Measurements from ENCODE around the gene SRGAP3. TPM values are rescaled to one million over a fixed set of nuclear protein-coding genes. Genes with fewer than 3 reads are reported as not detected.

The SRGAP3 gene
- total RNA-seq, 1 donor from 2014 or later: 3.9 TPM

DNA sequence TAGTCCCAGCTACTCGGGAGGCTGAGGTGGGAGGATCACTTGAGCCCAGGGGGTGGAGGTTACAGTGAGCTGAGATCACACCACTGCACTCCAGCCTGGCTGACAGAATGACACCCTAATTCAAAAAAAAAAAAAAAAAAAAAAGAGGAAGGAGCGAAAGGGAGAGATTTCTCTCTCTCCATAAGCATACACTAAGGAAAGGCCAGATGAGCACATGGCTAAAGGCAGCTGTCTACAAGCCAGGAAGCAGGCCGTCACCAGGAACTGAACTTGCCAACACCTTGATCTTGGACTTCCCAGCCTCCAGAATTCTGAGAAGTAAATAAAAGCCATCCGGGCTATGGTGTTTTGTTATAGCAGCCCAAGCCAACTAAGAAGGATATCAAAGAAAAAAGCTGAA lies 7.5 kb downstream of the SRGAP3 start:
- DNase-seq (ENCODE audit: low read depth): no peak
- H3K4me1 Mint-ChIP-seq (ENCODE audit: low read depth, unreplicated experiment): no peaks in the 10 kb centered on the region
- H3K4me3 Mint-ChIP-seq (ENCODE audit: unreplicated experiment): no peak overlapping the region

DNA sequence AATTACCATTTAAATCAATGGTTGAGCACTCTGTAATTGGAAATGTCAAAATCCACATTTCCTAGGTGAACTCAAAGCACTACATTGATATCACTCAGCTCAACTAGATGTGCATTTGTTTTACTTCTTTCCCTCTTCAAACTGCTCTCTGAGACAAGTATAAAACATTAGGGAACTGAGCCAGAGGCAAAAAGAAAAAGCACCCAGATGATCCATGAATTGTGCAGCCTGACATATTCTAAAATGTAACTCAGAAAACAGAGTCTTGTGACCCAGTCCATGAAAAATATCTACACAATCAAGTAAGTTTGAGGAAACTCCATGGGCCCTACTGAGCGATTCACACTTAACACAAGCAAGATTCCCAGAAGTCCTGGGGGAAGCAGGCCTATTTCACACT lies 9.8 kb downstream of the SRGAP3 start:
- Mint-ChIP-seq H3K27ac (ENCODE audit: unreplicated experiment) (no peak overlapping the region), H3K36me3 (ENCODE audit: low read depth, unreplicated experiment) (no peaks in the 10 kb centered on the region), H3K9me3 (ENCODE audit: unreplicated experiment) (peaks cover 8% of the 10 kb centered on the region), H3K4me1 (ENCODE audit: low read depth, unreplicated experiment) (no peaks in the 10 kb centered on the region), H3K27me3 (ENCODE audit: low read depth, unreplicated experiment) (peaks cover 6% of the 10 kb centered on the region), H3K4me3 (ENCODE audit: unreplicated experiment) (no peak overlapping the region)
- H3K79me2 ChIP-seq (ENCODE audit: insufficient read depth, low read length): no peaks in the 10 kb centered on the region
- H3K4me3 ChIP-seq (ENCODE audit: insufficient read depth, low read depth, low read length): no peak overlapping the region
- TF ChIP-seq CTCF (IDR thresholded peaks at IDR 0.05; ENCODE audit: insufficient read depth, low read depth, low read length): no peak
- no peak for TF ChIP-seq EZH2 (IDR thresholded peaks at IDR 0.05; ENCODE audit: insufficient read depth, low read length)
- H4K20me1 ChIP-seq (ENCODE audit: insufficient read depth, low read length): no peaks in the 10 kb centered on the region
- H3K27ac ChIP-seq (ENCODE audit: low read depth, low read length): no peak overlapping the region
- DNase-seq (ENCODE audit: low read depth): no peak
- H3K4me2 ChIP-seq (ENCODE audit: low read length): no peak overlapping the region
- H3K9ac ChIP-seq (ENCODE audit: low read length): no peak overlapping the region
- no peak for FAIRE-seq
- H2AFZ ChIP-seq (ENCODE audit: low read depth, low read length): no peak overlapping the region
- no peaks in the 10 kb centered on the region for H3K4me1 ChIP-seq (ENCODE audit: insufficient read depth, low read length)
- H3K36me3 ChIP-seq (ENCODE audit: insufficient read depth, low read length): no peaks in the 10 kb centered on the region
- peaks cover 4% of the 10 kb centered on the region for H3K27me3 ChIP-seq (ENCODE audit: insufficient read depth, low read length)
- no peaks in the 10 kb centered on the region for H3K9me3 ChIP-seq (ENCODE audit: insufficient read depth, low read depth, low read length)

More for the DNA sequence above, 7.5 kb downstream of the SRGAP3 start:
- no peaks in the 10 kb centered on the region for H4K20me1 ChIP-seq (ENCODE audit: insufficient read depth, low read length)
- H3K4me3 ChIP-seq (ENCODE audit: insufficient read depth, low read depth, low read length): no peak overlapping the region
- H3K9me3 ChIP-seq (ENCODE audit: insufficient read depth, low read depth, low read length): no peaks in the 10 kb centered on the region
- H3K79me2 ChIP-seq (ENCODE audit: insufficient read depth, low read length): no peaks in the 10 kb centered on the region
- TF ChIP-seq EZH2 (IDR thresholded peaks at IDR 0.05; ENCODE audit: insufficient read depth, low read length) (no peak), CTCF (IDR thresholded peaks at IDR 0.05; ENCODE audit: insufficient read depth, low read depth, low read length) (no peak)
- no peaks in the 10 kb centered on the region for H3K36me3 ChIP-seq (ENCODE audit: insufficient read depth, low read length)
- H3K9ac ChIP-seq (ENCODE audit: low read length): no peak overlapping the region
- no peaks in the 10 kb centered on the region for H3K27me3 ChIP-seq (ENCODE audit: insufficient read depth, low read length)
- no peak overlapping the region for H3K27ac ChIP-seq (ENCODE audit: low read depth, low read length)
- H3K9me3 Mint-ChIP-seq (ENCODE audit: unreplicated experiment): peaks cover 4% of the 10 kb centered on the region
- H3K4me2 ChIP-seq (ENCODE audit: low read length): no peak overlapping the region
- no peaks in the 10 kb centered on the region for H3K4me1 ChIP-seq (ENCODE audit: insufficient read depth, low read length)
- peaks cover 8% of the 10 kb centered on the region for H3K27me3 Mint-ChIP-seq (ENCODE audit: low read depth, unreplicated experiment)
- H3K27ac Mint-ChIP-seq (ENCODE audit: unreplicated experiment): no peak overlapping the region
- FAIRE-seq: no peak
- no peak overlapping the region for H2AFZ ChIP-seq (ENCODE audit: low read depth, low read length)
- H3K36me3 Mint-ChIP-seq (ENCODE audit: low read depth, unreplicated experiment): peaks cover 3% of the 10 kb centered on the region

DNA sequence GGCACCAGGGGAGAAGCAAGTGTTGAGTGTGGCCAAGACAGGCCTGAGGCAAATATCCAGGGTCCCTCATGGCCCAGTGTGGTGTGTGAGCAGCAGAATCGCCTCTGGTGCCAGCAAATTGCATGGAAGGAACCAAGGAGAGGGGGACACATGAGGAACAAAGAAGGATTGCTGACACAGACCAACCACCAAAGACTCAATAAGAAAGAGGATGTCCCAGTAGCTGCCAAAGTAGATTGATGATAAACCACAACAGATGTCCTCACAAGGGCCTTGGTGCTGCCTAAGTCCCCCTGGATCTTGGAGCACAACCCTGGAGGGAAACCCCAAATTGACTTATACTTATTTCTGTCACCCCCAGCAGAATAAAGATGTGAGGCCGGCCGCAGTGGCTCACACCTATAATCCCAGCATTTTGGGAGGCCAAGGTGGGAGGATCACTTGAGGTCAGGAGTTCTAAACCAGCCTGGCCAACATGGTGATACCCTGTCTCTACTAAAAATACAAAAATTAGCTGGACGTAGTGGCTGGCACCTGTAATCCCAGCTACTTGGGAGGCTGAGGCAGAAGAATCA lies 10.6 kb downstream of the SRGAP3 start:
- H3K36me3 Mint-ChIP-seq (ENCODE audit: low read depth, unreplicated experiment): no peaks in the 10 kb centered on the region
- Histone ChIP-seq H3K36me3 (ENCODE audit: insufficient read depth, low read length) (no peaks in the 10 kb centered on the region), H3K79me2 (ENCODE audit: insufficient read depth, low read length) (no peaks in the 10 kb centered on the region), H3K27me3 (ENCODE audit: insufficient read depth, low read length) (peaks cover 12% of the 10 kb centered on the region), H3K9ac (ENCODE audit: low read length) (no peak overlapping the region), H4K20me1 (ENCODE audit: insufficient read depth, low read length) (no peaks in the 10 kb centered on the region), H2AFZ (ENCODE audit: low read depth, low read length) (no peak overlapping the region), H3K4me2 (ENCODE audit: low read length) (no peak overlapping the region), H3K4me3 (ENCODE audit: insufficient read depth, low read depth, low read length) (no peak overlapping the region), H3K4me1 (ENCODE audit: insufficient read depth, low read length) (no peaks in the 10 kb centered on the region), H3K27ac (ENCODE audit: low read depth, low read length) (no peak overlapping the region), H3K9me3 (ENCODE audit: insufficient read depth, low read depth, low read length) (no peaks in the 10 kb centered on the region)
- TF ChIP-seq CTCF (IDR thresholded peaks at IDR 0.05; ENCODE audit: insufficient read depth, low read depth, low read length) (no peak), EZH2 (IDR thresholded peaks at IDR 0.05; ENCODE audit: insufficient read depth, low read length) (no peak)
- H3K9me3 Mint-ChIP-seq (ENCODE audit: unreplicated experiment): peaks cover 8% of the 10 kb centered on the region
- peaks cover 9% of the 10 kb centered on the region for H3K27me3 Mint-ChIP-seq (ENCODE audit: low read depth, unreplicated experiment)
- no peak overlapping the region for H3K4me3 Mint-ChIP-seq (ENCODE audit: unreplicated experiment)
- FAIRE-seq (no peak), DNase-seq (ENCODE audit: low read depth) (no peak)
- no peaks in the 10 kb centered on the region for H3K4me1 Mint-ChIP-seq (ENCODE audit: low read depth, unreplicated experiment)
- H3K27ac Mint-ChIP-seq (ENCODE audit: unreplicated experiment): no peak overlapping the region
